T follicular helper cell (primary cell): ENCODE results near the gene TRPT1.

ENCODE experiments used
- DNase-seq: peaks from one replicate; pipeline ENCODE4 v3.0.0-alpha.2; 2020; ENCODE audit warnings: low read depth

Gene TRPT1

DNA sequence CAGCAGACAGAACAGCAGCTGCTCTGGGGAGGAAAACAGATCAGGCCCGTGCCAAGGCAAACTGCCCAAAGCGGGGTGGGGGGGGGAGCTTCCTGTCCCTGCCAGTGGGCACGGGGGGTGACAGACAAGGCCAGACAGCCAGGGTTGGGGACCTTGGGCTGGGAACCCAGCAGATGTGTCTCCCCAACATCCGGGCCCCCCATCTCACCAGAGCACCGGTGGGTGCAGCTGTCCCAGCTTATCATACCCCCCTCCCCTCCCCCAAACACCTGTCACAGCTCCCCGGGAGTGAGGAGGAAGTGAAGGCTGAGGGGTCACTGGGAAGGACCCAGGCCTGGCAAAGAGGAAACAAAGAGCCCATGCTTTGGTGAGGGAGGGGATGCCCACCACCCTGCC lies 19.4 kb upstream of the TRPT1 start:
- no peak for DNase-seq

DNA sequence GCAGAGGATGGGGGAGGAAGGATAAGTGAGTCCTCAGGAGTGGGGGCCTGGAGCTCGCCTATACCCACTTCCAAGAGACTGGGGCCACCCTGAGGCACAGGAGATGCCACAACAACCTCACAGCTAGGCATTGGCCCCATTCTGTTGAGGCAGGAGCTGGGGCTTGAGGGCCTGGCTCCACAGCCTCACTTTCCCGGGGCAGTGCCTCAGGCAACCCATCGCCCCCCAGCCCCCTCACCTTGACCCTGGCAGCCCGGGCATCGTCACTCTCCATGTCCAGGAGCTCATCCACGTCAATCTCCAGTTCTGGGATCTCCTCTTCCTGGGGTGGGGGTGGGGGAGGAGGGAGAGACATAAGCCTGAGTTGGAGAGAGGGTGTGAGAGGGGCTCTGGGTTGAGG lies 19.0 kb upstream of the TRPT1 start:
- no peak for DNase-seq

DNA sequence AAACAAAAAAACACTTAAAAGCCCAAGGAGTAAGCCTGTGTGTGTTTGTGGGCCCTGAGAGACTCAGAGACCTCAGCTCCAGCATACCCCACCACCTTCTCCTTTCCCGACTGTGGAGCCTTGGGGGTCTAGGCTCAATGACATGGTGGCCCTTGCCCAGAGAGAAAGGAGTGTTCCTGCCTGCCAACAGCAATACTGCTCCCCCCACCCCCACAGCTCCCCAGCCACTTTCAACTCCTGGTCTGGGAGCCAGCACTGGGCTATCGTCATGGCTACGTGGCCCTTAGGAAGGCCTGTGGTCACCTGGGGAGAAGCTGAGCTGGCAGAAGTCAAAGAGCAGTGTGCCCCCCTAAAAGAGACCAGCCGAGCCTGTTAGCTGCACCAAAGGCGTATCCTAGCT lies 18.1 kb upstream of the TRPT1 start:
- DNase-seq = no peak

DNA sequence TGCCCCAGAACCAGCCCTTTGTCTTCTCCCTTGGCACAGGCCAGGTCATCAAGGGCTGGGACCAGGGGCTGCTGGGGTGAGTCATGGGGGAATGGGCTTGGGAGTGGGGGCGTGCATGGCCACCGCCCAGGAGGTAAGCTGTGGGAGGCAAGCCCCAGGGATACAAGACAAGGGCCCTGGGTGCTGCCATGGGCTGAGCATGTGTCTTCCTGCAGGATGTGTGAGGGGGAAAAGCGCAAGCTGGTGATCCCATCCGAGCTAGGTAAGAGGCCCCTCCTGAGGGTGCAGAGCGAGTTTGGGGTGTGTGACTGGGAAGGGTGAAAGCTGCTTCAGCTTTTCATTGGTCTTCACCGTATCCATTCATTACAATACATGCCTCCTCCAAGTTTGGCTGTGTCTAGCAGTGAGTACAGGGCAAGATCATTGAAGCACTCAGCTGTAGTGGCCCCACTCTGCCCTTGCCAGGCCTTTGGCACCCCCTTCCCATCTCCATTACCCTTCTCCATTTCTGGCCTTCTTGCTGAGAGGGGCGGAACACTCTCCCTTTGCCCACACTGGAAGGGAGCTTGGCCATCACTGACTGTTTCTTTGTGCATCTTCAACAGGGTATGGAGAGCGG lies 17.4 kb upstream of the TRPT1 start:
- no peak for DNase-seq

DNA sequence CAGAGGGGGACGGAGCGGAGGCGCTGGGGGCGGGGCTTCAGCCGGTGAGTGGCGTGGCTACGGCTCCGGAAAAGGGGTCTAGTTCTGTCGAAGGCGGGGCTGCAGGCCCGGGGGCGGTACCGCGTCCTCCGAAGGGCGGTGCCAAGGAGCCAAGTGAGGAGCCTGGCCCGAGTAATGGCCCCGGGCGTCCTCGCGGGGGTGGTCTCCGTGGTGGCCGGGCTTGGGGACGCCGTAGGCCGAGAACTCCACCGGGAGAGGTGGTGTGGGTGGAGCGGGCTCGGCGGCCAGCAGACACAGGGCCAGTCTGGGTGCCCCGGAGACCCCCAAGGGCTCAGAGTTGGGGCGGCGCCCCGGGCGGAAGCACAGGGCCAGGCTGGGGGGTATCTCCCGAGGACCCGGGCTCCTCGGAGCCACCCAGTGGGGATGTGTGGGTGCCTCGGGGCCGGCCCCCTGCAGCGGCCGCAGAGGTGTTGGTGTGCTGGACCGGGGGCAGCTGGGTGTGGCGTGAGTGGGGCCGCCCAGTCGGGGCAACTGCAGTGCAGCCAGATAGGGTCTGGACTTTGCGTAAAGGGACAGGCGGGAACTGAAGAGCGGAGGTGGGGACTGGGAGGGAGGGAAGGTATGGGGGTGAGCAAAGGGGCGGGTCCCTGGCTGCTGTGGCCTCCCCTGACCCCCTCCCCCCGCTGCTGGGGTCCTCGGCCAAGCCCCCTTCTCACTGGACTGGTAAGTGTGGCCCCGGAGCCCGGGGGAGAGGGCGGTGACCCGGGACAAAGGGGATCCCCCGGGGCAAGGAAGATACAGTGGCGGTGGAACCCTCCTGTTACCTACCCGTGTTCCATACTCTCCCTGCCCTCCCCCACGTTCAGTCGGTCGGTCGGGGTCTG lies 15.7 kb upstream of the TRPT1 start:
- DNase-seq = no peak

DNA sequence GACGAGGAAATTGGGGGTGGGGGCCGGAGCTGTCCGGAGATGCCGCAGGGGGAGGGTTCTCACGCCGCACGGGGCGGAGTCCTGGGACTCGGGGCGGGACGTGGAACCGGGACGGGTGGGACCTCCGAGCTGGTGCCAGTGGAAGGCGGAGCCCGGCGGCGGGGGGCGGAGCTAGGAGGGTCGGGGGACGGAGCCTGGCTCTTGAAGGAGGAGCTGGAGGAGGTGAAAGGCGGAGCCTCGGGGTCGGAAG lies 15.2 kb upstream of the TRPT1 start:
- peak; percentile 100 for DNase-seq

DNA sequence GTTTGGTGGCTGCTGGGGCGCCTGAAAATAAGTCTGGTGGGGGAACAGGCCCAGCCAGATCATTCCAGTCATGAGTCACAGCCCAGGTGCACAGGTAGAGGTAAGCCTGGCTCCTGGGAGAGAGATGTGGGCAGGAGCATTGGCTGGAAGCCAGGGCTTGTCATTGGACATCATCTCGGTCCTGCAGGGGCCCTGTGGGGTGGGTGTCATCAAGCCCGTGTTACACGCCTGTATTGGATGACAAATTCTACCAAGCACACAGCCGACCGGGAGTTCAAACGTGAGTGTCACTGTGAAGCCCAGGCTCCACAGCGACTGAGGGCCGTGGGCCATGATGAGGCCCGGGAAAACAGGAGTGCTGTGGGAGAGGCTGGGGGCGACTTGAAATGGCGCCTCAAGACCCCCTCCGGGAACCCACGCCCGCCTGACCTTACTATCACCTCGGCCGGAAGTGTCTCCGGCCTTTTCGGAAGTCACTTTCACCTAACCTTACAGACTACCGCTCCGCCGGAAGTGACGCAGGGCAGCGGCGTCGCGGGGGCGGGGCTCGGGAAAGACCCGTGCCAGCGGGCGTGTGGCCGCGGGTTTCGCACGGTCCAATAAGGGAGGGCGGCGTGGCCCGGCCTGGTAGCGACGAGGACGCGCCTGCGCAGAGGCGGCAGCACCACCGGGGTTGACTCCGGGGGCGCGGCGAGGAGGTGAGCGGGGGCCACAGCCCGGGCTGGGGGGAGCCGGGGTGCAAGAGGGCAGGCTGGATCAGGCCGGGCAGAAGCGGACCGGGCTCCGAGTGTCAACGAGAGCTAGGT lies 14.7 kb upstream of the TRPT1 start, which contains the start of gene FKBP2:
Gene FKBP2, plus strand, starts transcription at position 661 of the 806 bp plus-strand sequence. CDS start 1,293 bp downstream, outside the sequence.
- DNase-seq = peak; percentile 97

DNA sequence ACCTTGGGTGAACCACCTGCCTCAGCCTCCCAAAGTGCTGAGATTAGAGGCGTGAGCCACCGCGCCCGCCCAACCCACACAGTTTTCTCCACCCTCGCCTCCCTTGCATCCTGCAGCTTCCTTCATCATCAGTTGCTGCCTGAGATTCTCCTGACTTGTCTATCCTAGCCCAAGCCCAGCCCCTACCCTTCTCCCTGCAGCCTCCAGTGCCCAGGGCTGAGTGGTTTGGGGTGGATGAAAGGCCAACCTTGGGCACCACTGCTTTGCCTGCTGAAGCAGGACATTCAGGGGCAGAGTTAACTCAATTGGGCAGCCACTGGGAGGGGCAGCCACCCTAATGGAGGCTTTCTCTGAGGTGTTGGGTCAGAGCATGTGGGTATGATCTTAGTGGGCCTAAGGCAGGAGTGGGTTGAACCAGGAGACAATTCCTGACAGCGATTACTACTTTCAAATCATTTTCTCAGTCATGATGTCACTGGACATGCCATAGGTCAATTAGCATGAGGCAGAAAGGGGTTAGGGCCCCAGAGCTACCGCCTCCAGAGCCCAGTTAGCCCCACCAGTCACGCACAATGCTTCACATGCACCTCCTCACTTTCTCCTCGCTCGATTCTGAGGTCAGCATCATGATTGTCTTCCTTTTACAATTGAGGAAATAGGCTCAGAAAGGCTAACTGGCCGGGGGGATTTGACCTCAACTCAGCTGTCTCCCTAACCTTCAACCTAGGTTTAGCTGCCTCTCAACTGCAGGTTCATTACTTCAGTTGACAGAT lies 13.9 kb upstream of the TRPT1 start:
- DNase-seq = no peak

DNA sequence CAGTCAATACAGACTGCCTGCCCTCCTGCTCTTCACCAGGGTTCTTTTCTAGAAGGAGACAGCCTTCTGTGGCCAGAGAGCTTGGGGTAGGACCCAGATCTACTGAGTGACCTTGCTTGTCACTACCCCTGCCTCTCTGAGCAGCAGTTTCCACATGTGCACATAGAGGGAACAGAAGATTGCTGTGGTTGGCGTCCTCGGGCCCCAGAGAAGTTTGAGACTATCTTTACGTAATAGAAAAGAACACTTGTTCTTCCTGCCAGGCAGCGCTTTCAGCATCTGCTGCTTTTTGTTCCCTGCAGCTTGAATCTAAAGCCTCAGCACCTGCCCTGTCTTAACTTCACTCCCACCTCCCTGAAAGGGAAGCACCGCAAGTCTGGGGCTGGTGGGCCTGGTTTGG lies 13.0 kb upstream of the TRPT1 start:
- DNase-seq = no peak

DNA sequence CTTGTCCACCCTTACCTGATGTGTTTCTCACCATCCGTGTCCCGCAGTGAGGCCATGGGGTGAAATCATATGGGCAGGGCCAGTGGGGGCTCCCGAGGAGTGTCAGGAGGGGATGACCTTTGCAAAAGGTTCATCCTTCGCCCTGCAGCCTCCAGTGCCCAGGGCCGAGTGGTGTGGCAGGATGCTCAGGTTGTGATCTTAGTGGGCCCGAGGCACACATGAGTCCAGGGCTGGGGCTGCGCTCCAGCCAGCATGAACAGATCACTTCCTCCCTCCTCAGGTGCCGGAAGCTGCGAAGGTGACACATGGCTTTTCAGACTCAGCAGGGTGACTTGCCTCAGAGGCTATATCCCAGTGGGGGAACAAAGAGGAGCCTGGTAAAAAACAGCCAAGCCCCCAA lies 12.1 kb upstream of the TRPT1 start:
- no peak for DNase-seq

DNA sequence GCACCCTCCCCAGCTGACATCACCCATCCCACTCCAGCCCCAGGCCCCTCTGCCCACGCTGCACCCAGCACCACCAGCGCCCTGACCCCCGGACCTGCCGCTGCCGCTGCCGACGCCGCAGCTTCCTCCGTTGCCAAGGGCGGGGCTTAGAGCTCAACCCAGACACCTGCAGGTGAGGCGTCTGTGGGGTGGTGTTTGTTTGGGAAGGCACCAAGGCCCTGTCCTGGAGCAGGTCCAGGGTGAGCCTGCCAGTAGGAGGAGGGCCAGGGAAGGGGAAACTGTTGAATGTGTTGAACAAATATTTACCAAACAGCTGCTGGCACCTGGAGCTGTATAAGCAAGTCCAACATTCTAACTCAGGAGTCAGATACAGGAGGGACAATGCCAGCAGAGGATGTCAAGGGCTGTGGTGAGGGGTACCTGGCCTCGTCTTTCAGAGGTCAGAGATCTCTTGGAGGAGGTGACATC lies 11.5 kb upstream of the TRPT1 start:
- DNase-seq = no peak

DNA sequence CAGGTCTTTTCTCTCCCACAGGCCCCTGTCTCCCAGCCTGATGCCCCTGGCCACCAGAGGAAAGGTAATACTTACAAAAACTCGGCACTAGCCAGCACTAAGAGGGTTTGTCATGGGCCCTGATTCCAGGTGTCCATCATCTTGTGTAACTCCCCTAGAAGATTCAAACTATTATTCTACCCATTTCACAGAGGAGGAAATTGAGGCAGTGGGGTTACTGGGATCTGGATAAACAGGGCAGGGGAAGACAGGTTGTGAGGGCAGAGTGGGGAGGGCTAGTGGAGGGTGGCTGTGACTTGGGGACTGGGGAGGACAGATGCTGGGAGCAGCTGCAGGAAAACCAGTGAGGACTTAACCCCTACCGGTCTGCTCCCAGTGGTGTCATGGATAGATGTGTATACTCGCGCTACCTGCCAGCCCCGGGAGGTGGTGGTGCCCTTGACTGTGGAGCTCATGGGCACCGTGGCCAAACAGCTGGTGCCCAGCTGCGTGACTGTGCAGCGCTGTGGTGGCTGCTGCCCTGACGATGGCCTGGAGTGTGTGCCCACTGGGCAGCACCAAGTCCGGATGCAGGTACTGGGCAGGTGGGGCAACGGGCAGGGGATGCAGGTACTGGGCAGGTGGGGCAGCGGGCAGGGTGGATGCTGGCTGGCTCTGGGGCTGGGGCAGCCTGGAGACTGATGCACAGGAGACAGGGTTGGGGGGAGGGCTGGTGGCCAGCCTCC lies 9.6 kb upstream of the TRPT1 start:
- no peak for DNase-seq

DNA sequence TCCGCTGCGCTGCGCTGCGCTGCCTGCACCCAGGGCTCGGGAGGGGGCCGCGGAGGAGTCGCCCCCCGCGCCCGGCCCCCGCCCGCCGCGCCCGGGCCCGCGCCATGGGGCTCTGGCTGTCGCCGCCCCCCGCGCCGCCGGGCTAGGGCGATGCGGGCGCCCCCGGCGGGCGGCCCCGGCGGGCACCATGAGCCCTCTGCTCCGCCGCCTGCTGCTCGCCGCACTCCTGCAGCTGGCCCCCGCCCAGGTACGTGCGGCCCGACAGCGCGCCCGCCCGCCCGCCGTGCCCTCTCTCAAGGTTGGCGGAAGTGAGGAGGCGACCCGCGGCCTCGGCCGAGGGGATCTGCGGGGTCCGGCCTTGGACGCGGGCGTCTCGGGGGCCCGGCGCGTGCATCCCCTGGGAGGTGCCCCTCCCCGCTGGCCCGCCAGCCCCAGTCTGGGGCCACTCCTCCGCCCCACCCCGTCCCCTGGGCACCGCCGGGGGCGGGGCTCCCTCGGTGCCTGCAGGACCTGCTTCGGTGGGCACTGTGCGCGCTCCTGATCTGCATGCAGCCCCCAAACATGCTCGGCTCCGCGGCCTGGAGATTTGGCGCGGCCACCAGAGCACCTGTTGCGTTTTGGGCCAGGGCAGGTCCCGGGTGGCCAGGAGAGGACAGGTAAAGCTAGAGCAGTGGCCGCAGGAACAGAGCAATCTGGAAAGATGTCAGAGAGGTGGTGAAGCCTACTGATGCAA lies 8.8 kb upstream of the TRPT1 start:
- peak; percentile 34 for DNase-seq

DNA sequence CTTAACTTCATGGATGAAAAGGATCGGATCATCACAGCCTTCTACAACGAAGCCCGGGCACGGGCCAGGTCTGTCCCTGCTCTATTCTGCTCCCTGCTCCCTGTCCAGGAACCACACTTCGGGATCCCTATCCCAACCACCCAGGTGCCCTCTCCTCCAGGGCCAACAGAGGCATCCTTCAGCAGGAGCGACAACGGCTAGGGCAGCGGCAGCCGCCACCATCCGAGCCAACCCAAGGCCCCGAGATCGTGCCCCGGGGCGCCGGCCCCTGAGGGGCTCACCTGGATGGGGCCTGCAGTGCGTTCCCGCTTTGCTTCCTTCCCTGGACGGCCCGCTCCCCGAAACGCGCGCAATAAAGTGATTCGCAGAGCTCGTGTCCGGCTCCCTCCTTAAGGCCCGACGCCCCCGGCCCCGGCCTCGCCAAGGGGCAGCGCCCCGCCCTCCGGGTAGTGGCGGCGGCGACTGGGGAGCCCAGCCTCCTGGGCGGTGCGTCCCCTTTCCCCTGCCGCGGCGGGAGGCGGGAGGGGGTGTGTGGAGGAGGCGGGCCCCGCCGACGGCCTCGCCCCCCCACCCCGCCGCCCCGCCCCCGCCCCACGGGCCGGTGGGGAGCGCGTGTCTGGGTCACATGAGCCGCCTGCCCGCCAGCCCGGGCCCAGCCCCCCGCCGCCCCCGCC lies 8.1 kb upstream of the TRPT1 start, which contains the start of gene VEGFB:
Gene VEGFB, plus strand, starts transcription at position 672 of the 674 bp plus-strand sequence. CDS start 250 bp downstream, outside the sequence.
- DNase-seq = peak; percentile 62

DNA sequence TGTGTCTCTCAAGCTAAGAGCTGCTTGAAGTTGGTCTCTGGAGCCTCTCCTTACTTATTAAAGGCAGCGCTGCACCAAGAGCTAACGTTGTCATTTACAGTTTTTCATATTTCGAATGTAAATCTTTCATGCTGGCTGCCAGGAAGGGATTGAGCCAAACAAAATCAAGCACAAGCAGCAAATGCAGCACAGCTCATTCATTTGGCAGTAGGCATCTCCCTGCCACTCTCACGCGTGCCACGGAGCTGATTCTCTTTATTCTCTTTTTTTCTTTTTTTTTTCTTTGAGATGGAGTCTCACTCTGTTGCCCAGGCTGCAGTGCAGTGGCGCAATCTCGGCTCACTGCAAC lies 7.0 kb upstream of the TRPT1 start:
- DNase-seq = no peak

DNA sequence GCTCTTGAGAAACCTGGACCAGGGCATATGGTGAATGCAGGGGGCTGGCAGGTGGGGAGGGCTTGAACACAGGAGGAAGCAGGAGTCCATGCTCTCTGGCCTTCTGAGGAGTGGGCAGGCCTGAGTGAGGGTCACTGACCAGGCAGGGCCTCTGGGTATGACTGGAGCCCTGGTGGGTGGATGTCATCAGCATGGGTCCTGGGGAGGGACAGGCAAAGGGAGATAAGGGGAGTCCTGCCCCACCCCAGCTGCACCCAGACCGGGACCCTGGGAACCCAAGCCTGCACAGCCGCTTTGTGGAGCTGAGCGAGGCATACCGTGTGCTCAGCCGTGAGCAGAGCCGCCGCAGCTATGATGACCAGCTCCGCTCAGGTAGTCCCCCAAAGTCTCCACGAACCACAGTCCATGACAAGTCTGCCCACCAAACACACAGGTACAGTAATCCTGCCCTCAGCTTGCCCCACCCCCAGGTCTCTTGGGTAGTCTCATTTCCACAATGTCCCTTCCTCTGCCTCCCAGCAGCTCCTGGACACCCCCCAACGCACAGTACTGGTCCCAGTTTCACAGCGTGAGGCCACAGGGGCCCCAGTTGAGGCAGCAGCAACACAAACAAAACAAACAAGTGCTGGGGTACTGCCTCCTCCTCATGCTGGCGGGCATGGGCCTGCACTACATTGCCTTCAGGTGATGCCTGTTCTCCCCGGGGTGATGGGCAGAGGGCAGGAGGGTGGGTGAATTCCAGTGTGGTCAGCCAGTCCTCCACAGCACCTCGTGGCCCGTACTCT lies 6.4 kb upstream of the TRPT1 start:
- DNase-seq = no peak

DNA sequence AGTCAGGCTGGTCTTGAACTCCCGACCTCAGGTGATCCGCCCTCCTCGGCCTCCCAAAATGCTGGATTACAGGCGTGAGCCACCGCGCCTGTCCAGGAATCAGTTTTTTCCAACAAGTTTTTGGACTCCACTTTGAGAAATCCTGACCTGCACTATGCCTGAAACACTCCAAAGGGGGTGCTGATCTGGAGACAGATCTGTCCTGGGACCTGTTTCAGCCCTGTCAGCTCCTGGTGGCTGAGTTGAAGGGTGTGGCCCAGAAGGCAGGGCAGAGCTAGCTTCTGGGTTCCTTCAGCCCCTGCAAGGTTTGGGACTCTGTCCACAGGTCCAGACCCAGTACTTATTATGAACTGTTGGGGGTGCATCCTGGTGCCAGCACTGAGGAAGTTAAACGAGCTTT lies 5.6 kb upstream of the TRPT1 start:
- no peak for DNase-seq

DNA sequence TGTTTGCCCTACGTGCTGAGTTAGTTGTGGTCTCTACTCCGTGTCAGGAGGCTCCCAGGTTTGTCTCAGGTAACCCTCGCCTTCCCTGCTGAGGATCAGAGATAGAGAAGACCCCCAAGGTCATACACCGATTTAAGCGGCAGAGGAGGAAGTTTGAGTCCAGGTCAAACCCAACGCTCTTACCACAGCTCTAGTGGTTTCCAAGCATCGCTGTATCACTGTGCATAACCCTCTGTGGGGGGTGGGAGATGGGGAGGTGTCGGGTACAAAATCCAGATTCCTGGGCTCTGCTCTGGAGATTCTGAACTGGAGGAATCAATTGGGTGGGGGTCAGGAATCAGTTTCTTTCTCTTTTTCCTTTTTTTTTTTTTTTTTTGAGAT lies 5.0 kb upstream of the TRPT1 start:
- no peak for DNase-seq
